Measurements from ENCODE around the gene CXCL8.
"Not testable (repeated sequence)": the region's sequence is repeated elsewhere in the genome, so short reads cannot be mapped to it uniquely, and the experiment has no call there.

The CXCL8 gene

GRCh38 chr4:73744203-73744602 is 3.8 kb downstream of the CXCL8 start:
- DNase-seq: no peak

GRCh38 chr4:73750730-73751129 is 10.4 kb downstream of the CXCL8 start:
- no peak for DNase-seq

GRCh38 chr4:73751166-73751565 is 10.8 kb downstream of the CXCL8 start:
- no peak for DNase-seq

GRCh38 chr4:73751830-73752229 is 11.5 kb downstream of the CXCL8 start:
- no peak for DNase-seq

- no peak for DNase-seq
Observed at GRCh38 chr4:73752424-73752823, 12.1 kb downstream of the CXCL8 start.

- no peak for DNase-seq
Observed at GRCh38 chr4:73753215-73753614, 12.8 kb downstream of the CXCL8 start.

GRCh38 chr4:73754934-73755333 is 14.6 kb downstream of the CXCL8 start:
- DNase-seq: no peak

- no peak for DNase-seq
Observed at GRCh38 chr4:73759357-73759756, 19.0 kb downstream of the CXCL8 start.

DNA sequence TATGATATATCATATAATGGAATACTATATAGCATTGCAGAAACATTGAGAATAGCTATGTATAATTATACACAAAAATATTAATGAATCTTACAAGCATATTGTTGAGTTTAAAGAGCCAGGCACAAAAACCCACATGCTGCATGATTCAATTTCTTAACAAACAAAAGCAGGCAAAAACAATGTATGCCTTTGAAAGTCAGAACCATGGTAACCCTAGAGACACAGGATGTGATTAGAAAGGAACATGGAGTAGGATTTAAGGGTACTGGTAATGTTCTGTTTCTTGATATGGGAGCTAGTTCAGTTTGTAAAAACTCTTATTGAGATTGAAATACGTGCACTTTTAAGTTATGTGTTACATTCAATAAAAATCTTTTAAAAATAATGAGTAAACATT is 21.5 kb downstream of the CXCL8 start:
- no peak for DNase-seq

DNA sequence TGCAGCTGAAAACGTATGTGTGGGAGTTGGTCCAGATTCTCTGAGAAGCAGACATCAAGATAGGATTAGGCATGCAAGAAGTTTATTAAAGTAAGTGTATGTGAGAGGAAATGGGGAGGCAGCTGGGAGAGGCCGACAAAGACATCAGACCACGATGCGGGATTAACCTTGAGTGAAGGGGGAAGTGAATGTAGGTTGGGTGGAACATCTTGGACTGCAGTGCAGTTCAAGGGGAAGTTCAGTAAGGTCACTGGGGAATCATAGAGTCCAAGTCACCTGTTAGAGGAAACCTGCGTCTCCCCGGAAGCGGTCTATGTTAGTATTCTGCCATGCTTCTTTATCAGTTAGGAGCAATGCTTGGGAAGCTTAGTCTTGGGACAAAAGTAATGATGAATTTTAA is 22.0 kb downstream of the CXCL8 start:
- DNase-seq: no peak

GRCh38 chr4:73763877-73764276 is 23.5 kb downstream of the CXCL8 start:
- no peak for DNase-seq

DNA sequence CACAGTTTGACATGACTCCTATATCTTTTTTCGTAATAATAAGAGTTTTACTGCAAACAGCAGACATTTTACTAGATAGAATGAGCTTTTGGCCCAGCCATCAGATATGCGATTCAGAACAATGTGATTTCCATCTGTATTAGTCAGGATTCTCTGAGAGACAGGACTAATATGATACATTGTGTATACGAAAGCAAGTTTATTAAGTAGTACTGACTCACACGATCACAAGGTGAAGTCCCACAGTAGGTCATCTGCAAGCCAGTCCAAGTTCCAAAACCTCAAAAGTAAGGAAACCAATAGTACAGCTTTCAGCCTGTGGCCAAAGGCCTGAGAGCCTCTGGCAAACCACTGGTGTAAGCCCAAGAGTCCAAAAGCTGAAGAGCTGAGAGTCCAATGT is 24.1 kb downstream of the CXCL8 start:
- no peak for DNase-seq

DNA sequence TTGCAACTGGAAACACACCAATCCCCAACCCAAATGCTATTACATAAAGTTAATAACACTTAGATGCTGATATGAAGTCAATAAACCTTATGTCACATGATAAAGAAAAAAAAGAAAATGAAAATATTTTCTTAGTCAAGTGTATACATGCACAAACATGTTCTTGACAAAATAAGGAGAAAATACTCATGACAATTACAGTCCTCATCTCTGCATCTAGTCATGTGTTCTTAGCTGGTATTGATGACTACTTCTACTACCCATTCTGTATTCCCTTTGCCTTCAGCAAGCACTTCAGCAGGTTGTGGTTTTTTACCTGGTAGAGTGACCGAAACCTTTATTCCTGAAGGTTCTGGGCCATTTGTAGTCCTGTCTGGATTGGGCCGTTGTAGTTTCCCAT is 24.9 kb downstream of the CXCL8 start:
- no peak for DNase-seq

DNA sequence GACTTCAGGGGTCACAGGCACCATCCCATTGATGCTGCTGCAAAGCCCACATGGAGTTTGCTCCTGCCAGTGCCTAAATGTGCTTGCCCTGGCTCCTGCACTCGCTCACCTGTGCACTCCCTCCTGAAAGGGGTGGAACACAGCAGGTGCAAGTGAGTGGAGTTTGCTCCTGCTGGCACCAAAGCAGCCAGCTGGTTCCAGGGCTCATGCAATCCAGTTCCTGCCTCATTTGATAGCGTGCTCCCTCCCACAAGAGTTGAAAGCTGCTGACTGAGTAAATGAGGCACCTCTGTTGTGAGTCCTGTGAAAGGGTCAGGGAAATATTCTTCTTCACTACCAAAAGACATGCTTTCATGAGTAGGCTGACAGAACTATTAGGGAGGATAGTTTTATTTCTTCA is 30.5 kb downstream of the CXCL8 start:
- no peak for DNase-seq

GRCh38 chr4:73772363-73772762 is 32.0 kb downstream of the CXCL8 start:
- DNase-seq: no peak

DNA sequence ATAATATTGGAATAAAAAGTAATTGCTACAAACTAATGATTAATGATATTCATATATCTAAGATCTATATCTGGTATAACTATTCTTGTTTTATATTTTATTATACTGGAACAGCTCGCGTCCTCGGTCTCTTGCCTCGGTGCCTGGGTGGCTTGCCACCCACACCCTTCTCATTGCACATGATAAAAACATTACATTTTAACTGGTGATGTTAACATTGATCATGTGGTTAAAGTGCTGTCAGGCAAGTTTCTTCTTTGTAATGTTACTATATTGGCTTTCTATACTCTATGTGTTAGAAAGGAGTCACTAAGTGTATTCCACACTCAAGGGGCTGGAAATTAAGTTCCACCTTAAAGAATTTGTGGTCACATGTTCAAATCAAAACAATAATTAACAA is 34.0 kb downstream of the CXCL8 start:
- not testable (repeated sequence) for DNase-seq

GRCh38 chr4:73776321-73776729 is 36.0 kb downstream of the CXCL8 start:
- DNase-seq: no peak

GRCh38 chr4:73777612-73778011 is 37.2 kb downstream of the CXCL8 start:
- DNase-seq: no peak

- DNase-seq: no peak
Observed at GRCh38 chr4:73780243-73780642, 39.9 kb downstream of the CXCL8 start.

DNA sequence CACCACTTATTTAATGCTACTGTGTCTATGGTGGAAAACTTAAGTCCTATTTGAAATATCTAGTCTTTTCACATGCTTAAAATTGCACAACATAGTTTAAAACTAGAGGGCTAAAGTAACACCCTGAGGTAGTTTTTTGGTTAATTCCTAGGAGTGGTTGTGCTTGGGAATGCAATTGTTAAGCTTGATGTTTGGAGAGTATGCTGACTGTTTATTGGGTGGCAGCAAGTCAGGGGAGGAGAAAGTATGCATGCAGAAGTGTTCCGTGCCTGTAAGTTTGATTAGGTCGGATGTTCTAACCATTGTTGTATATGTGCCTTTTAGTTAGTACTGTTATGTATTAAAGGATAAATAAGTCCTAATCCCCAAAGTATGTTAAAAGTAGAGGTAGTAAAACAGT is 40.5 kb downstream of the CXCL8 start:
- no peak for DNase-seq

- no peak for DNase-seq
Observed at GRCh38 chr4:73788411-73788810, 48.0 kb downstream of the CXCL8 start.

Measured in activated T-cell treated with anti-CD3 and anti-CD28 coated beads for 4 hours (primary cell).